Stimulated activated CD8-positive, alpha-beta memory T cell treated with anti-CD3 and anti-CD28 coated beads, Interleukin-12 subunit alpha, Interleukin-12 subunit beta, amount 100 ng/mL, for 1 hour (primary cell): Measurements from ENCODE around the gene SLC34A3.

Experiments
- DNase-seq: peaks from one replicate; pipeline ENCODE4 v3.0.0-alpha.2; 2020; ENCODE audit warnings: low read depth

Gene SLC34A3

DNA sequence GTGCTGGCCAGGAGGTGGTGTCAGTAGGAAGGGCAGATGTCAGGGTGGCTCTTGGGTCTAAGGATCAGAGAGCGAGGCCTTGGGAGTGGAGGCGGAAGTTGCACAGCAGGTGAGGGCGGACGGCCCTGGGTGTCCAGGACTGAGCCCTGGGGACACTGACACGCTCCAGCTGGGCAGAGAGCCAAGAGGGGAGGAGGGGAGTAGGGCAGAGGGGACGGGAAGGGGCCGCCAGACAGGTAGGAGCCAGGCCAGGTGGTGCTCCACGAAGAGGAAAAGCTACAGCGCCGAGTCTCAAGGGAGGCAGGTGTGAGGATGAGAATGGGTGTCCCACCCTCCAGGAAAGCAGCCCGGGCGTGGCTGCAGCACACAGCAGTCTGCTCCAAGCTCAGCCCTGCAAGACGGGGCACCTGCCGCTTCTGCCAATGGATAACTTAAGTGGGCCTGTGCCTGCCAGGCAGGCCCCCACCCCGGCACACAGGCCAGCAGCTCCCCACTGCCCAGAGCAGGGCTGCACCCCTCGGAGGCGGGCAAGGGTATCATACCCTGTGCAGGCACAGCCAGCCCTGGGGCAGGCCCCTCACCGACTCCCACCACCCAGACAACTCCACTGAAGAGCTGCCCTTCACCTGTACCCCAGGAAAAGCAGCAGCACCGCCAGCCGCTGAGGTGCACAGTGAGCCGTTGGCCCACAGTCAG is 35.0 kb upstream of the SLC34A3 start:
- DNase-seq = no peak

DNA sequence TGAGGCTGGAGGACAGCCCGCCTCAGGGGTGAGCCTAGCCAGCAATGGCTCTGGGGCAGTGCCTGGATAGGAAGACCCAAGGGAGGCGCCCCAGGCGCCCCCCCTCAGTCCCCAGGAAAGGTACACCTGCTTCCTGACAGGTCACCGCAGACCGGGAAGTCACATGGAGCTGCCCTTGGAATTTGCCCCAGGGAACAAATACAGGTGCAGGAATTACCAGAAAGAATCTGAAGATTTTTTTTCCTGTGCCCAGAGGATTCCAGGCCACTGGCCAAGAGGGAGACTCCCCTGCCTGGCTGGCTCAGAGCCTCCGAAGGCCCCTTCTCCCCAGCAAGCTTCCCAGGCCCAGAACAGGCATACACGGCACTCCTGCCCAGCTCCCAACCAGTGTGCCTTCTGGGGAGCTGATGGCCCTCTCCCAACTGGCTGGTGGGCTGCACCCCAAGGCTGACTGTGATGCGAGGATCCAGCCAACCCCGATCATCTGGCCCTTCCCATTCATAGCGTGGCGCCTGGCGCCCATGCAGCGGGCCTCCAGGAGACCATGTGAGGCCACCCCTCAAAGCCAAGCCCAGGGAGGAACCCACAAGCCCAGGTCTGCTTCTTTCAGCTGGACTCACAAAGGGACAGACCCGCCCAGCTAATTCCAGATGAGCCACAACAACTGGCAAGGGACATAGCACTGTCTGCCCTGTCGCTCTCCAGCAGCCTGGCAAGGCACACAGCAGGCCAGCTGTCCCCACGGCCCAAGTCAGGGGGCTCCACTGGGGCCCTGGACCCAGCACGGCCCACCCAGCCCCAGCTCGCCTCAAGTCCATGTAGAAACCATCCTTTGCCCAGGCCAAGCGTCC is 32.4 kb upstream of the SLC34A3 start:
- no peak for DNase-seq

DNA sequence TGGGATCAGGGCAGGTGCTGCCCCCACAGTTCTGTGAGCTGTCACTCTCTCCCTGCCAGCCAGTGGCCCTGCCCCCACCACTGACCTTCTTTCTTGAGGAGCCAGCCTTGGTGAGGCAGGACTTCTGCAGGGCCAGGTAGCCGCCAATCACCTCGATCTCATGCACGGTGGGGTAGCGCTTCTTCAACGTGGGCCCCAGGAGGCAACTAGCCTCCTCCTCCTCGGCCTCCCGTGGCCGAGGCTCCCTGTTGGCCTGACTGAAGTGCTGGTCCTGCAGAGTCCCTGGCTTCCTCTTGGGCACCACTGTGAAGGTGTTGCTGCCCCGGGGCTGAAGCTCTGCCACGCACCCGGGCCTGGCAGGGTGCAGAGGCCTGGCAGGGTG is 31.8 kb upstream of the SLC34A3 start:
- DNase-seq = no peak

DNA sequence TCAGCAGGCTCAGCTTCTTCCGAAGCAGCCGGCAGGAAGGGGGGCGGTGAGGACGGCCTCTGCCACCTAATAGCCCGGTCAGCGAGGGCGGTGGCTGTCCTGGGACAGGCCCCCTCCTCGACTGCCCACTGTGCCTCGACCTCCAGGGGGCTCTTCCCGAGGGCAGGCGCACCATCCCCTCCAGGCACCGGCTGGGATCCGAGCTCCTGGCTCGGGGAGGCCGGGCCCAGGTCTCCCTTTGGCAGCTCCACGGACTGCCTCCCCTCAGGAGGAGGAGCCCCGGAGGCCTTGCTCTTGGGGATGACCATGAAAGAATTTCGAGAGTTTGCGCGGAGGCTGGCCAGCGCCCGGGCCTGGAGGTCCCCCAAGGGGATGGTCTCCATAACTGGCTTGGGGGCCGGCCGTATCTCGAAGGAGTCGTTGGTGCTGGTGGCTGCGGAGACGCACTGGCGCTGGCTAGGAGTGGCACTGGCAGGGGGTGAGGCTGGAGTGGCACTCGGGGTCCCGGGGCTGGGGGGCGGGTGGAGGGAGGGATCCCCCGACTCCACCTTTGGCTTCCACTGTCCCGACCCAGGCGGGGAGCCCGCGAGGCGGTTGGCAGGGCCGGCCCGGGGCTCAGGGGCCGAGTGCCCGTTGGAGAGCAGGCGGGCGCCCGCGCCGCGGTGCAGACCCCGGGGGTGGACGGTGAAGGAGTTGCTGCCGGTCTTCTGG is 31.1 kb upstream of the SLC34A3 start:
- no peak for DNase-seq

DNA sequence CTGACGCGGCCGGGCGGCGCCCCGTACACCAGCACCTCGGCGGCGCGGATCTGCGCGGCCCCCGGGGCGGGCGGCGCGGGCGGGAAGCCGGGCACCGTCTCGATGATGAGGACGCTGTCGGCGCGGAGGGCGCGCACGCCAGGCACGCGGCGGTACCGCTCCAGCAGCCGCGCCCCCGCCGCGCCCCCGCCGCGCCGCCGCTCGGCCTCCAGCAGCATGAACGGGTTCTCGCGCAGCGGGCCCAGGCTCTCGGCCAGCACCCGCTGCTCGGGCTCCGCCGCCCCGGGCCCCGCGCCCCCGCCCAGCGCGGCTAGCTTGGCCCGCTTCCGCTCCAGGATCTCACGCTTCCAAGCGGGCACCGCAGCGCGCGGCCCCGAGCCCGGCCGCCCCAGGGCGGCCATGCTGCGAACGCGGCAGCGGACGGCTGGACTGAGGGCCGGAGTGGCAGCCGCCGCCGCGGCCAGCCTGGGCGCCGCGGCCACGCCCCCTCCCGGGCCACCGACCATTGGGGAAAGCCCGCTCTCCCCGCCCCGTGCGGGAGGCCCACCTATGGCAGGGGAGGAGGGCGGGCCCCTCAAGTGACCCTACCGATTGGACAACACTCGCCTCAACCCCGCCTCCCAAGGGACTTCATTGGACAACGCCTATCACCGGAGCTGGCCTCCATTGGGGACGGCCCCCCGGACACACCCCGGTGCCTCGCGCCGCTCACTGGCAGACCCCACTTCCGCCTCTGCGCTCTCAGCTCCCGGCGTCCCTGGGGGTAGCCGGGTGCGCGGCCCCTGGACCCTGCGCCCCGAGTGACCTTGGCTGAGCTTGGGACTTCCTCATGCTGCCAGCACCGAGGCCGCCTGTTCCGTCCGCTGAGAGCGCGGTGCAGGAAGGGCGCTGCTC is 30.1 kb upstream of the SLC34A3 start, which contains the start of gene TPRN:
Gene TPRN, minus strand, starts transcription at position 431 of the 894 bp plus-strand sequence. Its CDS starts 30 bp downstream, at position 401.
- DNase-seq = peak; percentile 97

DNA sequence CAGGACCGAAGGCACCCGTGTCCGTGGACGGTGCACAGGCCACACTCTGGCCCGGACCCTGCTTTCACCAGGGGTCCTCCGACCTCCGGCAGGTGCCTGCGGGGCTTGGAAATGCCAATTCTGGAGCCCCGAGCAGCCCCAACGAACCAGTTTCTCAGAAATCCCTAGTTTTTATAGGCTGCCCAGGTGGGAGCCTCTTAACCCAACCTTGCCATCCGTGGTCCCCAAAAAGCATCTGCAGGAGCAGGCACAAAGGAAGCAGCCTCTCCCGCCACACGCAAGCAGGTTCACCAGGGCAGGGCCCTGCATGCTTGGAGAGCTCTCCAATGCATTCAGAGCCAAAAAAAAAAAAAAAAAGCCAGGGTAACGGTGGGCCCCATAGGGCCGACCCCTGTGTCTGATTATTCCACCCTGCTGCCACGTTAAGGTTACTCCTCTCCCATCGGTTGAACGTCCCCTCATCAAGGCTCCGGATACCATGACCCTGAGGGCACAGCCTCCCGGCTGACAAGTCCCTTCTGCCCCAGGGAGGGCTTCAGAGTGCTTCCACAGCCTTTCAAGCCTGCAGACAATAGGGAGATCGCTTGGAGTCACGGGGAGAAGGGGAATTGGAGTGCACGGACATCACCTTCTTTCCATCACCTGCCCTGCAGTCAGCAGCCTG is 29.4 kb upstream of the SLC34A3 start:
- DNase-seq = no peak

DNA sequence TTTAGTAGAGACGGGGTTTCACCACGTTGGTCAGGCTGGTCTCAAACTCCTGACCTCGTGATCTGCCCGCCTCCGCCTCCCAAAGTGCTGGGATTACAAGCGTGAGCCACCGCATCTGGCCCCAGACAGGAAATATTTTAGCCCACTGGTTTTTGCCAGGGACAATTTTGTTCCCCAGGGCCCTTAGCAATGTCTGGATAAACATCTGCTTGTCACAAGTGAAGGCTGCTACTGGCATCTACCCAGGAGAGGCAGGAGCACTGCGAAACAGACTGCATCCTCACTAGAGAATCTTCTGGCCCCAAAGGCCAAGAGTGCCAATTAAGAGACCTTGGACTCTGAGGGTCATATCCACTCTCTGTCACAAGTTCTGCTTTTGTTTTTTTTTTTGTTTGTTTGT is 27.7 kb upstream of the SLC34A3 start:
- no peak for DNase-seq

DNA sequence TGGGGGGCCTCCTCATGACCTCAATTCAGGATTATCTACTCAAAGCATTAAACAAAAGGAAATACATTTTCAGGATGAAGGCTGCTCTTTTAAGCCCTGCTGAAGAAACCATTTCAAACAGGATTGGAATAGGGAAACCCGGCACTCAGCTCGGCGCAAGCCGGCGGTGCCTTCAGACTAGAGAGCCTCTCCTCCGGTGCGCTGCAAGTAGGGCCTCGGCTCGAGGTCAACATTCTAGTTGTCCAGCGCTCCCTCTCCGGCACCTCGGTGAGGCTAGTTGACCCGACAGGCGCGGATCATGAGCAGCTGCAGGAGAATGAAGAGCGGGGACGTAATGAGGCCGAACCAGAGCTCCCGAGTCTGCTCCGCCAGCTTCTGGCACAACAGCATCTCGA is 26.0 kb upstream of the SLC34A3 start:
- no peak for DNase-seq

DNA sequence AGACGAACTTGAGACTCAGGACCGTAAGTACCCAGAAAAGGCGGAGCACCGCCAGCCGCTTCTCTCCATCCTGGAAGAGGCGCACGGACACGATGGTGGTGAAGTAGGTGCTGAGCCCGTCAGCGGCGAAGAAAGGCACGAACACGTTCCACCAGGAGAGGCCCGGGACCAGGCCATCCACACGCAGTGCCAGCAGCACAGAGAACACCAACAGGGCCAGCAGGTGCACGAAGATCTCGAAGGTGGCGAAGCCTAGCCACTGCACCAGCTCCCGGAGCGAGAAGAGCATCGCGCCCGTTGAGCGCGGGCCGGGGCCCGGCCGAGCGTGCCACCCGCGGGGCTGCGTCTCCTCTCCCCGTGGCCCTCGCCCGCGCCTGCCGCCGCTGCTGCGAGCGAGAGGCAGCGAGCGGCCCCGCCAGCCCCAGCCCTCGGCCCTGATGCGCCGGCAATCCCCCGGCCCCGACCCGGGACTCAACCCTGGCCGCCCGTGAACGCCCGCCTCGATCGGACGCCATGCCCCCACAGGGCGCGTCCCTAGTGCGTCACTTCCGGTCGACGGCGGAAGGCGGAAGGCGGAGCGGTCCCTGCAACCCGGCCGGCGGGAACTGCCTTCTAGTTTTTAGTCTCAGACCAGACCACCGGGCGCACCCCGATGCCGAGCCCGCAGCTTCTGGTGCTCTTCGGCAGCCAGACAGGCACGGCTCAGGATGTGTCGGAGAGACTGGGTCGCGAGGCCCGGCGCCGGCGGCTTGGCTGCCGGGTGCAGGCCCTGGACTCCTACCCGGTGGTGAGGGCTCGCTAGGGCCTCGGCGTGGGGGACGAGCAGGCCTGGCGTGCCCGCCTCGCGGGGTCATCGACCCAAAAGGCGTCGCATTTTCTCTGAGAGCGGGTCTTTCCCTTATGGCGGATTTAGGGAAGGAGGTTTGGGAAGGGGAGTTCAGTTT is 25.3 kb upstream of the SLC34A3 start, which contains the start of the genes NDOR1 and TMEM203:
Gene NDOR1, plus strand, starts transcription at position 575 of the 944 bp plus-strand sequence. Its CDS starts 78 bp downstream, at position 653.
Gene TMEM203, minus strand, starts transcription at position 523 of the 944 bp plus-strand sequence. Its CDS starts 234 bp downstream, at position 289.
- DNase-seq = peak; percentile 91

DNA sequence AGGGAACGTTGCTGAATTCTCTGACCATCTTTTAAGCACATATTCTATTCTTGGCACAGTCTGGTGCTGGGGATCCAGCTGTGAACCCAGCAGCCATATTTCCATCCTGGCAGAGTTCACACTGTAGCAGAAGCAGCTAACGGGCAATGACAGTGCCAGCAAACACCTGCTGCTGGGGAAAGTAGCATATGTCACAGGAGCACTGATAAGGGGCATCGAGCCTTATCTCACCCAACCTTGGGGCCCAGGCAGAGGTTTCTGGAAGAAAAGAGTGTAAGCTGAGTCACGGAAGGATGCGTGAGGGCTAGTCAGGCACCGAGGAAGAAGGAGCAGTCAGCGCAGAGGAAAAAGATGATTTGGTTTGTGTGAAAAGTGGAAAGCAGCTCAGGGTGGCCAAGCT is 24.1 kb upstream of the SLC34A3 start:
- DNase-seq = no peak

DNA sequence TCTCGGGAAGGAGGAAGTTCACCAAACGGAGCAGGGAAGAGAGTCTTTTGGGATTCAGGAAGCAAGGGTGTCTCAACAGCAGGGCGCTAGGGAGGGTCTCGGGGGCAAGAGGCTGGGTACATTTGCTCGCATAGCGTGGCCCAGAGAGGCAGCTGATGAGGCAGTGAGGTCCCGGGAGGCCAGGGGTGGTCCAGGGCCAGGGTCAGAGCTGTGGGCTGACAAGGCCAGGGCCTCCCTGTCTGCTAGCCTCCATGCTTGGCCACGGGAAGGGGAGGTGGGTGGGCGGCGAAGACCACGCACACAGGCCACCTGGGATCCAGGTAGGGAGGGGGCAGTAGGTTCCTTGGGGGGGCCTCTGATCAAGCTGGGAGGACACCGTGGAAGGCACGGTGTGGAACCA is 19.2 kb upstream of the SLC34A3 start:
- DNase-seq = no peak

DNA sequence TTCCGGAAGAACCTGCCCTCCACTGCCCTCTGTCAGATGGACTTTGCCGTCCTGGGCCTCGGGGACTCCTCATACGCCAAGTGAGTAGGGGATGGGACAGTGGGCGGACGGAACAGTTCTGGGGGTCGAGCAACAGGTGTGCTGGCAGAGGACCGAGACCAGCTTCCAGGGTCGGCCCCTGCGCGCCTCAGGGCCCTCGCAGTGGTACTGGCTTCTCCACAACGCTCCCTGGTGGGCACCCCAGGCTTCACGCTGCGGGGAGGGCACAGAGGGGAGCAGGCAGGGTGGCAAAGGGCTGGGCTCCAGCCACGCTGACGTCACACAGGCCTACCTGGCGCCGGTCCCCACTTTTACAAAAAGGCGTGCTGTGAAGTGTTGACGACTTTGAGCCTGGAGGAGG is 18.2 kb upstream of the SLC34A3 start:
- DNase-seq = no peak

DNA sequence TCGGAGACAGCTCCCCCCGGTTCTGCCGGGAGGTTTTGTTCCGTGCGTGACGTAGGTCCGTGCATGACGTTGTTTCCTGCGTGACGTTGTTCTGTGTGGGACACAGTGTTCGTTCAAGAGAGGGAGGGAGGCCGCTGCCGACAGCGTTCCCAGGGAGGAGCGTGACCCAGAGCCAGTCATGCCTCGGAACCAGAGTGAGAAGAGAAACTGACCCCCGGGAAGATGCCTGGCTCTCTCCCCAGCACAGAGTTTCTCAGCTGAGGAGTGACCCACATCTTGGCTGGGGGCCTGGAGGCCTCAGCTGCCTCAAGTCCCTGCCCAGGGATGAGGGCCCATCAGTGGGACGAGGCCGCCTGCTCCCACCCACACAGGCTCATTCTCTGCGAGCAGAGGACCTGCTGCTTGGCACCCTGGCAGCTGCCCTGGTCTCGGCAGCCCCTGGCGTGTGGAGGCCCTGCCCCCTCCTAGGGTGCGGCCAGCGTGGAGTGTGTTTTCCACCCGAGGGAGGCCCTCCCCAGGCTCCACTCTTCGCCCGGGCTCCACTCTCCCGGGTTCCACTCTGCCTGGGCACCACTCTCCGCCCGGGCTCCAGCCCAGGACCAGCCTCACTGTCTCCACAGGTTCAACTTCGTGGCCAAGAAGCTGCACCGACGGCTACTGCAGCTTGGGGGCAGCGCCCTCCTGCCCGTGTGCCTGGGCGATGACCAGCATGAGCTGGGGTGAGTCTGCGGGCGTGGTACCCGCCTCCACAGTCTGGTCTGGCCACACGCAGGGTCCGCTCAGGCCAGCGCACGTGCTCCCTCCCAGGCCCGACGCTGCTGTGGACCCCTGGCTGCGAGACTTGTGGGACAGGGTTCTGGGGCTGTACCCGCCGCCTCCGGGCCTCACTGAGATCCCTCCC is 17.3 kb upstream of the SLC34A3 start:
- DNase-seq = no peak

DNA sequence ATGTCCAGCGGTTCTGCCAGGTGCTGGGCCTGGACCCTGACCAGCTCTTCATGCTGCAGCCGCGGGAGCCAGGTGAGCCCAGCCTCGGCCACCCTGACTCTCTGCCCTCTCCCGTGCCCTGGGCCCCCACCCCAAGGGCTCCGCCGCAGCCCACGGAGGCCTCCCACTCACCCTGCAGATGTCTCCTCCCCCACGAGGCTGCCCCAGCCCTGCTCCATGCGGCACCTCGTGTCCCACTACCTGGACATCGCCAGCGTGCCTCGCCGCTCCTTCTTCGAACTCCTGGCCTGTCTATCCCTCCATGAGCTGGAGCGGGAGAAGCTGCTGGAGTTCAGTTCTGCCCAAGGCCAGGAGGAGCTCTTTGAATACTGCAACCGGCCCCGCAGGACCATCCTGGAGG is 16.1 kb upstream of the SLC34A3 start:
- no peak for DNase-seq

DNA sequence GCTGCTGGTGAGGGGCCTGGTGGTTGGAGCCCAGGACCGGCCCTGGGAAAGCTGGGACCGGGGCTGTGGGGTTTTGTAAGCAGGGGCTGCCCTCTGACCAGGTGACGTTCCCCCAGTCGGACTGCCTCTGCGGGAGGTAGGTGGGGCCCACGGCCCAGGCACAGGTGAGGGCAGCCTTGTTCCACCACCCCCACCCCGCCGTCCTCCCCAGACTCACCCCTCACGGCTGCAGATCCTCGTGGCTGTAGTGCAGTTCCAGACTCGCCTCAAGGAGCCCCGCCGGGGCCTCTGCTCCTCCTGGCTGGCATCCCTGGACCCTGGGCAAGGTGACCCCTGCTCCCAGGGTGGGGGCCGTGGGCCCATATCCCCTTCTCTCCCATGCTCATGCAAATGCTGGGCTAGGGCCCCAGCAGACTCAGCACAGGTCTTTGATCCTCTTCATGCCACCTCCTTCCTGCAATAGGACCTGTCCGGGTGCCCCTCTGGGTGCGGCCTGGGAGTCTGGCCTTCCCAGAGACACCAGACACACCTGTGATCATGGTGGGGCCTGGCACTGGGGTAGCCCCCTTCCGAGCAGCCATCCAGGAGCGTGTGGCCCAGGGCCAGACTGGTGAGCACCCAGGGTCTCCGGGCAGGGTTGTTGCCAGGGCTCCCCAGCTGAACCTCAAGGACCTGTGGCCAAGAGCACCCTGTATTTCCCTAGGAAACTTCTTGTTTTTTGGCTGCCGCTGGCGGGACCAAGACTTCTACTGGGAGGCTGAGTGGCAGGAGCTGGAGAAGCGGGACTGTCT is 15.3 kb upstream of the SLC34A3 start:
- DNase-seq = no peak

DNA sequence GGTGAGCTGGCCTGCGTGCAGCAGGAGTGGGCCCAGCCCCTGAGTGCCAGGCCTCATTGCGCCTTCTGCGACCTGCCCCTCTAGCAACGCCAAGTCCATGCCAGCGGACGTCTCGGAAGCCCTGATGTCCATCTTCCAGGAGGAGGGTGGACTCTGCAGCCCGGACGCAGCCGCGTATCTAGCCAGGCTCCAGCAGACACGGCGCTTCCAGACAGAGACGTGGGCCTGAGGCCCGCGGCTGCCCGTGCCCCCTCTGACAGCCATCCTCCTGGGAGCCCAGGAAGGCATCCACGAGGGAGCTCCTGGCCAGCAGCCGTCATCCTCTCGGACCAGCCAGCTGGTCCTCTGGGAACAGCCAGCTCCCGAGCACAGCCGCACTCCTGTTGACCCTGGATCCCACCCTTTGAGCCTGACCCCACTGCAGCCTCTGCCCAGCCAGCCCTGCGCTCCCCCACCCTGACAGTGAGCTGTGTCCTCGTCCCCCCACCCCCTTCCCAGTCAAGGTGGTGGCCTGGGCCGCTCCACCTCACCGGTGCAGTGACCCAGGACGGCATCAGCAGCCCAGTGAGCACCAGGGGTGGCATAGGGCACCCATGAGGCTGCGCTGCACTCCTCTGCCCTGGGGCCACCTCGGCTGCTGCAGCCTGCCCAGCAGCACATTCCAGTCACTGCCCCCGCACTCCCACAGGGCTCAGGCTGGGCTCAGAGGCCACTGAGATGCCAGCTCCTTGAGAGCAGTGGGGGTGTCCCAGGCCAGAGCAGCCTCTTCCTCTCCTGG is 14.3 kb upstream of the SLC34A3 start:
- no peak for DNase-seq
